GM12872 (cell line): Measurements from ENCODE around the gene SLC48A1.

Experiments used
- CTCF ChIP-seq: IDR thresholded peaks from 3 replicates; pipeline ENCODE4 v1.5.1; 2011; ENCODE audit warnings: low read depth, mild to moderate bottlenecking, low read length, moderate library complexity; ENCODE audit not compliant: insufficient read depth

The SLC48A1 gene

GRCh38 chr12:47739979-47740378 is 33.1 kb upstream of the SLC48A1 start:
- no peak; the same call in 2 of the 3 replicates for TF ChIP-seq CTCF

- 0 out of 3 replicates have a peak, but pooled peaks have one; percentile 21 for TF ChIP-seq CTCF
These were observed 32.3 kb upstream of the SLC48A1 start for GRCh38 chr12:47740606-47741339.

- TF ChIP-seq CTCF = no peak
These were observed 31.7 kb upstream of the SLC48A1 start for GRCh38 chr12:47741340-47741703.

GRCh38 chr12:47742253-47742825 is 30.7 kb upstream of the SLC48A1 start:
- TF ChIP-seq CTCF = peak; percentile 99

- TF ChIP-seq CTCF = no peak
These were observed 29.7 kb upstream of the SLC48A1 start for GRCh38 chr12:47743311-47743860.

- peak; percentile 70 for TF ChIP-seq CTCF
These were observed 28.9 kb upstream of the SLC48A1 start for GRCh38 chr12:47744005-47744651.

- no peak for TF ChIP-seq CTCF
These were observed 28.1 kb upstream of the SLC48A1 start for GRCh38 chr12:47744778-47745436.
